Measurements from ENCODE around the gene SURF4. TPM values are rescaled to one million over a fixed set of nuclear protein-coding genes. Genes with fewer than 3 reads are reported as not detected.

SURF4 gene
- total RNA-seq, 4 donors from 2014 or later, result 89.4 to 205 (median 147) TPM

DNA sequence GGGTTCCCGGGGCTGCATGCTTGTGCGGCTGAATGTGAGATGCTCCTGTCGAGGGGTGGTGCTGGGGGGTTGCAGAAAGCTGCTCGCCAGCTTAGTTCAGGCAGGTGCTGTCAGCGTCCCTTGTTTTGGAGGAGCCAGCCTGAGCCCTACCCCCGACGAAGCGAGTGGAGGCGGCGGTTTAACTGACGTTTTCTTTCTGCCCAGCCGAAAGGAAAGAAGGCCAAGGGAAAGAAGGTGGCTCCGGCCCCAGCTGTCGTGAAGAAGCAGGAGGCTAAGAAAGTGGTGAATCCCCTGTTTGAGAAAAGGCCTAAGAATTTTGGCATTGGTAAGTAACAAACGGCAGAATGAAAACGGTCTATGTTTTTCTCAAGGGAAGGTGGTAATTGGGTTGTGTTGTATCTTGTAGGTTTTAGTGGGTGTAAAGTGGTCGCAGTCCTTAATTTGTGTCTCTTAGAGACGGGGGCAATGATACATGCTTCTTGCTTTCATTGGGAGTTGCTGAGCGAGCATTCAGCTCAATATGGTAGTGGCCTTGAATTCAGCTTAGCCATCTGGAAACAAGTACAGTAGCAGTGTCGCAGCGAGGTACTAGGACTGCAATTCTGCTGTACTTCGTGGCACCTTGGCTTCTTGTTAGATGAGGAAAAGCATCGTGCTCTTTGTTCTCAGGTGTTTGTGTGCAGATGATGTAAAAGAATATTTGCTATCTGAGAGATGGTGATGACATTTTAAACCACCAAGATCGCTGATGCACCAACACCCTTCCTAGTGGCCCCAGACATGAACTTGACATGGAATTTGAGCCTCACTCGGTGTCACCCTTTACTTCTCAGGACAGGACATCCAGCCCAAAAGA is 26.9 kb downstream of the SURF4 start:
- 17 to 28% methylated on average over 4 to 25 of the region's 25 CpGs for WGBS, 2 donors (ENCODE audit: low coverage in 1 of 2)
- no peaks in the 10 kb centered on the region for H3K9me3 ChIP-seq
- H3K27ac ChIP-seq, result peak overlapping the region; percentile 93 to 97 (median 94)
- no peak for DNase-seq
- in situ Hi-C loops (cut with MboI; ENCODE audit: low pct_ligation_motif_present in 1 of 4, low pct_unique_long_range_greater_than_20kb in 1 of 4, low sequenced_read_pairs in 3 of 4), result loop anchor here in 1 of 4 donors (25.0 kb wide), 1 partner anchor 312 kb away; the partner anchor contains the start of gene GTF3C5
- no peaks in the 10 kb centered on the region for H3K27me3 ChIP-seq
- H3K36me3 ChIP-seq, result peaks cover 0 to 35% (median 11%) of the 10 kb centered on the region in 4 donors
- intact Hi-C loops (cut with DNase I; ENCODE audit: low total_unique reads), result no loop called here
- TF ChIP-seq, protein P1, sequence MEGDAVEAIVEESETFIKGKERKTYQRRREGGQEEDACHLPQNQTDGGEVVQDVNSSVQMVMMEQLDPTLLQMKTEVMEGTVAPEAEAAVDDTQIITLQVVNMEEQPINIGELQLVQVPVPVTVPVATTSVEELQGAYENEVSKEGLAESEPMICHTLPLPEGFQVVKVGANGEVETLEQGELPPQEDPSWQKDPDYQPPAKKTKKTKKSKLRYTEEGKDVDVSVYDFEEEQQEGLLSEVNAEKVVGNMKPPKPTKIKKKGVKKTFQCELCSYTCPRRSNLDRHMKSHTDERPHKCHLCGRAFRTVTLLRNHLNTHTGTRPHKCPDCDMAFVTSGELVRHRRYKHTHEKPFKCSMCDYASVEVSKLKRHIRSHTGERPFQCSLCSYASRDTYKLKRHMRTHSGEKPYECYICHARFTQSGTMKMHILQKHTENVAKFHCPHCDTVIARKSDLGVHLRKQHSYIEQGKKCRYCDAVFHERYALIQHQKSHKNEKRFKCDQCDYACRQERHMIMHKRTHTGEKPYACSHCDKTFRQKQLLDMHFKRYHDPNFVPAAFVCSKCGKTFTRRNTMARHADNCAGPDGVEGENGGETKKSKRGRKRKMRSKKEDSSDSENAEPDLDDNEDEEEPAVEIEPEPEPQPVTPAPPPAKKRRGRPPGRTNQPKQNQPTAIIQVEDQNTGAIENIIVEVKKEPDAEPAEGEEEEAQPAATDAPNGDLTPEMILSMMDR (IDR thresholded peaks at IDR 0.05), result no peak
- TF ChIP-seq POLR2AphosphoS5 (IDR thresholded peaks at IDR 0.05), result no peak
- no peak for TF ChIP-seq EP300 (IDR thresholded peaks at IDR 0.05; ENCODE audit: low read depth)
- TF ChIP-seq POLR2A (IDR thresholded peaks at IDR 0.05), result no peak
- H3K4me1 ChIP-seq, result peaks cover 17 to 29% (median 25%) of the 10 kb centered on the region in 4 donors
- H3K4me3 ChIP-seq, result peak overlapping the region; percentile 90 to 99 (median 98)

GRCh38 chr9:133347985-133348717 is 27.7 kb downstream of the SURF4 start, which contains the start of the genes MED22 and RPL7A:
TSS of gene MED22 (minus strand) at chr9:133348131. CDS start at chr9:133346662, 1,469 bp downstream.
TSS of gene RPL7A (plus strand) at chr9:133348218. CDS start at chr9:133348244, 26 bp downstream.
- in situ Hi-C loops (cut with MboI; ENCODE audit: low pct_ligation_motif_present in 1 of 4, low pct_unique_long_range_greater_than_20kb in 1 of 4, low sequenced_read_pairs in 3 of 4), result loop anchor here in 1 of 4 donors (25.0 kb wide), 1 partner anchor 311 kb away; the partner anchor contains the start of gene GTF3C5
- TF ChIP-seq POLR2AphosphoS5 (IDR thresholded peaks at IDR 0.05), result peak; percentile 92 to 96 (median 95)
- no peak for TF ChIP-seq EP300 (IDR thresholded peaks at IDR 0.05; ENCODE audit: low read depth)
- TF ChIP-seq POLR2A (IDR thresholded peaks at IDR 0.05), result peak; percentile 95
- TF ChIP-seq, protein P1 (IDR thresholded peaks at IDR 0.05), result peak in 1 of 5 experiments; percentile 47
- H3K36me3 ChIP-seq, result peaks cover 0 to 39% (median 11%) of the 10 kb centered on the region in 4 donors

GRCh38 chr9:133347515-133347984 is 28.3 kb downstream of the SURF4 start:
- DNase-seq, result peak; percentile 50
- TF ChIP-seq POLR2A (IDR thresholded peaks at IDR 0.05) (no peak), EP300 (IDR thresholded peaks at IDR 0.05; ENCODE audit: low read depth) (no peak), POLR2AphosphoS5 (IDR thresholded peaks at IDR 0.05) (no peak)
- TF ChIP-seq, protein P1 (IDR thresholded peaks at IDR 0.05), result no peak

More at GRCh38 chr9:133347985-133348717, 27.7 kb downstream of the SURF4 start, which contains the start of the genes MED22 and RPL7A:
- H3K4me3 ChIP-seq, result peak within 1 kb of the TSS; percentile 90 to 99 (median 98)
- H3K27ac ChIP-seq, result peak within 1 kb of the TSS; percentile 93 to 97 (median 94)
- intact Hi-C loops (cut with DNase I; ENCODE audit: low total_unique reads), result no loop called here
- peak; percentile 95 for DNase-seq
- H3K27me3 ChIP-seq, result no peaks in the 10 kb centered on the region
- 0% methylated on average over 6 to 42 of the region's 64 CpGs for WGBS, 2 donors (ENCODE audit: low coverage in 1 of 2)
- H3K4me1 ChIP-seq, result peaks cover 17 to 29% (median 25%) of the 10 kb centered on the region in 4 donors
- no peaks in the 10 kb centered on the region for H3K9me3 ChIP-seq

More at GRCh38 chr9:133347515-133347984, 28.3 kb downstream of the SURF4 start:
- H3K36me3 ChIP-seq, result peaks cover 0 to 38% (median 13%) of the 10 kb centered on the region in 4 donors
- intact Hi-C loops (cut with DNase I; ENCODE audit: low total_unique reads), result no loop called here
- H3K9me3 ChIP-seq, result no peaks in the 10 kb centered on the region
- peak overlapping the region; percentile 93 to 97 (median 94) for H3K27ac ChIP-seq
- 0 to 1% methylated on average over 4 to 38 of the region's 41 CpGs for WGBS, 2 donors (ENCODE audit: low coverage in 1 of 2)
- H3K4me3 ChIP-seq, result peak overlapping the region; percentile 90 to 99 (median 98)
- in situ Hi-C loops (cut with MboI; ENCODE audit: low pct_ligation_motif_present in 1 of 4, low pct_unique_long_range_greater_than_20kb in 1 of 4, low sequenced_read_pairs in 3 of 4), result loop anchor here in 1 of 4 donors (25.0 kb wide), 1 partner anchor 310 kb away; the partner anchor contains the start of gene GTF3C5
- H3K4me1 ChIP-seq, result peaks cover 17 to 29% (median 25%) of the 10 kb centered on the region in 4 donors
- no peaks in the 10 kb centered on the region for H3K27me3 ChIP-seq

Measured in transverse colon (tissue), 4 donors.